Spinal cord (tissue), 10 donors: ENCODE measurements around the gene FMO2. TPM values are rescaled to one million over a fixed set of nuclear protein-coding genes. Genes with fewer than 3 reads are reported as not detected.

Experiments used
- DNase-seq, 6 donors: peaks; one replicate each; pipeline versions ENCODE4 v3.0.0 to v3.0.0-alpha.2; 2013 to 2015; ENCODE audit warnings: low spot score in 6 of 6, low read depth in 4 of 6
- H3K27ac ChIP-seq: one replicate; pipeline ENCODE4 v1.5.1; 2013; ENCODE audit warnings: low read depth, low read length, control low read depth
- H3K27me3 ChIP-seq: one replicate; pipeline ENCODE4 v1.6.1; 2013; ENCODE audit warnings: low read length; ENCODE audit not compliant: control insufficient read depth, insufficient read depth
- H3K36me3 ChIP-seq: one replicate; pipeline ENCODE4 v1.6.1; 2013; ENCODE audit warnings: low read length; ENCODE audit not compliant: control insufficient read depth, insufficient read depth
- H3K4me1 ChIP-seq: one replicate; pipeline ENCODE4 v1.6.1; 2013; ENCODE audit warnings: low read length; ENCODE audit not compliant: control insufficient read depth, insufficient read depth
- H3K4me3 ChIP-seq: one replicate; pipeline ENCODE4 v1.5.1; 2013; ENCODE audit warnings: low read depth, low read length, control low read depth
- H3K9me3 ChIP-seq: one replicate; pipeline ENCODE4 v1.6.1; 2013; ENCODE audit warnings: low read length; ENCODE audit not compliant: control insufficient read depth, insufficient read depth
- WGBS: methylation state at CpG from one replicate; pipeline ENCODE4 v1.1.5; 2013; ENCODE audit warnings: missing lambda C conversion rate; ENCODE audit not compliant: insufficient coverage; 5-methylcytosine and 5-hydroxymethylcytosine counted together
- polyA plus RNA-seq, 2 donors: library from polyadenylated mRNA; unstranded; fragments of 120-200 nt; gene quantifications; one replicate each; pipeline ENCODE4 v1.2.1, GENCODE V29; 2013; ENCODE audit not compliant: insufficient read length in 2 of 2
- total RNA-seq, 2 donors: library from RNA; depleted of rRNA in 1 of 2; stranded (reverse); fragments of 120-200 nt in 1 of 2; fragments of >200 nt in 1 of 2; gene quantifications; one replicate each; pipeline versions ENCODE4 v1.2.3 to v1.2.4, GENCODE V29; 2013 to 2014
- donor health status: healthy.

FMO2 gene
- total and polyA plus RNA-seq, 4 donors = 2.5 to 8.7 (median 4.9) TPM

DNA sequence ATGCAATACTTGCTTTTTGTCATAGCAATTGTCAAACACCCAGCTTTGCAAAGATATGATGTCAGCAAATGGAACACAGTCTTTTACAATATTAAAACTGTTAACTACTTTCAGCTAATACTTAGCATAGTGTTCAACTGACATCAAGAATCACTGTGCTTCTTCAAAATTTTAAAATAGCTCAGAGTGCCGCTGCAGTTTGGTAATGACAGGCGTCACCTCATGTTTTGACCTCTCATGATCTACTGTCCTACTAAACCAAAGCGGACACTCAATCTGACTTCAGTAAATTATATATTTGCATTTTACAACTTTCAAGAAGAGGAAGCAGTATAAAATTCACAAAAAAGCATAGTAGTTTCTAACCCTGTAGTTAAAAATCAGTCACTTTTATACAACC, 65.2 kb downstream of the FMO2 start:
- Histone ChIP-seq H3K36me3 (no peaks in the 10 kb centered on the region), H3K27me3 (peaks cover 3% of the 10 kb centered on the region), H3K9me3 (no peaks in the 10 kb centered on the region), H3K27ac (no peak overlapping the region), H3K4me3 (no peak overlapping the region), H3K4me1 (peaks cover 16% of the 10 kb centered on the region)
- DNase-seq = no peak
- WGBS = 71% methylated on average over 1 of the region's 3 CpGs

DNA sequence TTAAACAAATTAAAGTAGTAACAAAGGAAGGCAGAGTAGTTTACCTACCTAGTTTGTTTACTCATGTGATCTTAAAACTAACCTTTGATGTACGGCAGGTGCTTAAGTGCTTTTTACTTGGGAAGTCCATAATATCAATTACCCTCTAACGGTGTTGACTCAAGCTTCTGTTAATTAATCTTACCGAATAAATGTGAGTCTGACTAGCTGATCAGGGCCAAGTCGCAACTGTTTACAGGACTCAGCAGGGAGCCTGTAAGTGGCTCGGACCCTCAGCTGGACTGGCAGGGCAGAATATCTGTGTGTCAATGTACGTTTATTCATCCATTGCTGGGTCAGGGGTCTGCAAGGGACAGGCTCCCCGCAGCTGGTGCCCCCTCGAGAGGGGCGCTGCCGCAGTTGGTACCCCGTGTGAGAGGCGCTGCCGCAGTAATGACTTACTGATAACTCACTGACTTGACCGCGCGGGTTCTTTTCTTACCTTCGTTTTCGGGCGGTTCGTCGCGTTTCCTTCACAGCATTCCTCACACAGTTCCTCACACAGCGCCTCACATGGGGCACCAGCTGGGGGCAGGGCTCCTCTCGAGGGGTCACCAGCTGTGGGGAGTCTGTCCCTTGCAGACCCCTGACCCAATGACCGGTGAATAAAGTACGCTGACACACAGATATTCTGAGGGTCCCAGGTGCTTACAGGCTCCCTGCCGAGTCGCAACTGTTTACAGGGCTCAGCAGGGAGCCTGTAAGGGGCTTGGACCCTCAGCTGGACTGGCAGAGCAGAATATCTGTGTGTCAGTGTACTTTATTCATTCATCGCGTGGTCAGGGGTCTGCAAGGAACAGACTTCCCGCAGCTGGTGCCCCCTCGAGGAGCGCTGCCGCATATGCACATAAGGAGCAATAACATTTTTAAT, 66.2 kb downstream of the FMO2 start:
- Histone ChIP-seq H3K36me3 (no peaks in the 10 kb centered on the region), H3K27me3 (peaks cover 3% of the 10 kb centered on the region), H3K27ac (no peak overlapping the region), H3K4me1 (peaks cover 16% of the 10 kb centered on the region), H3K4me3 (peak overlapping the region; percentile 66), H3K9me3 (no peaks in the 10 kb centered on the region)
- under 1% methylated on average over 32 of the region's 34 CpGs for WGBS
- DNase-seq = peak in 2 of 6 donors; percentile 70 to 83

DNA sequence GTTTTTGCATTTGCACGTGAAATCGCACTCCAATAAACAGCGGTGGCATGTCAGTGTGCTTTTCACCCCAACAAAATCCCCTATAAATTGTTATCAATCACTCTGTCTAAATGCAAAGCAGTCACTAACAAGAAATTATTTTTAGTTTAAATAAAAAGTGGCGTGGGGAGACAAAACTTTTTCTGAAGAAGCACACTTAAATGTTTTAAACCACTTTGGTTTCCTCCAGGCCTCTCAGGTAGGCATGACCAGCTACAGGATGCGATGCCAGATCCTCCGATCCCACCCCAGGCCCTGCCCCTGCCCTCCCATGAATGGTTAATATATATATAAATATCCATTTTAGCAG, 66.8 kb downstream of the FMO2 start:
- peaks cover 16% of the 10 kb centered on the region for H3K4me1 ChIP-seq
- peak overlapping the region; percentile 66 for H3K4me3 ChIP-seq
- peaks cover 3% of the 10 kb centered on the region for H3K27me3 ChIP-seq
- no peaks in the 10 kb centered on the region for H3K9me3 ChIP-seq
- no peak for DNase-seq
- WGBS = 5% methylated on average over 3 of the region's 6 CpGs
- no peaks in the 10 kb centered on the region for H3K36me3 ChIP-seq
- no peak overlapping the region for H3K27ac ChIP-seq

DNA sequence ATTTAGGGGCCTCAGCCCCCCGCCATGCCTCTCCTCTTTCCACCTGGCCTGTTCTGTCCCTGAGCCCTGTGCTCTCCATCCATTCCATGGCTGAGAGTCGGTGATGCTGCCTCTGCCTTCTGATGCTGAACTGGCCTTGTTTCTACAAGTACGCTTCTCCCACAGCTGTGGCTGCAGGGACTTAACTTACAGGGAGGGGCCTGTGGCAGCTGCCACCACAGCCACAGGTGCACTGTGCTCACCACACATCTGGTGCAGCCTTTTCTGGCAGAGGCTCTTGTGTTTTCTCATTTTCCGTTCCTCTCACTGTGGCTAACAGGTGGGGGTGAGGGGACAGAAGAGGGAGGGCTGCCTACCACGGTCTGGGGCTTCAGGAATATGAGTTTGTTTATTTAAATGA, 67.4 kb downstream of the FMO2 start:
- Histone ChIP-seq H3K36me3 (no peaks in the 10 kb centered on the region), H3K4me1 (peaks cover 20% of the 10 kb centered on the region), H3K27ac (no peak overlapping the region), H3K27me3 (peaks cover 3% of the 10 kb centered on the region), H3K4me3 (no peak overlapping the region), H3K9me3 (no peaks in the 10 kb centered on the region)
- 85% methylated on average over 3 of the region's 5 CpGs for WGBS
- DNase-seq = no peak

DNA sequence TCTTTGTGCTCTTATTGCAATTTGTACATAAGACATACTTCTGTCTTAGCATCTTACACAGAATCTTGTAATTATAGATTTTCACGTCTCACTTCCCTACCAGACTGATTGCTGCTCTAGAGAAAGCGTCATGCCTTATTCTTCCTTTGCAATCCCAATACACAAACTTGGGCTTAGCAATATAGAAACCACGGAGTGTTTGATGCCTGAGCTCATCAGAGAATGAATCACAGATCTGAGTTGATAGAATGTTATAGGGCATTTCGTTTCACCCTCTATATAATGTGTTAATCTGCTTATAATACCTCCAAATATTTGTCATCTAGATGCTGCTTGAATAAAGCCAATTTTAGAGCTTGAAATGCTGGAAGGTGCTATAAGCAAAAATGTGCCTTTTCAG, 69.8 kb downstream of the FMO2 start:
- Histone ChIP-seq H3K9me3 (no peaks in the 10 kb centered on the region), H3K4me1 (peaks cover 33% of the 10 kb centered on the region), H3K27ac (no peak overlapping the region), H3K27me3 (peaks cover 3% of the 10 kb centered on the region), H3K4me3 (no peak overlapping the region), H3K36me3 (no peaks in the 10 kb centered on the region)
- no peak for DNase-seq
- 70% methylated on average over 1 of the region's 4 CpGs for WGBS

DNA sequence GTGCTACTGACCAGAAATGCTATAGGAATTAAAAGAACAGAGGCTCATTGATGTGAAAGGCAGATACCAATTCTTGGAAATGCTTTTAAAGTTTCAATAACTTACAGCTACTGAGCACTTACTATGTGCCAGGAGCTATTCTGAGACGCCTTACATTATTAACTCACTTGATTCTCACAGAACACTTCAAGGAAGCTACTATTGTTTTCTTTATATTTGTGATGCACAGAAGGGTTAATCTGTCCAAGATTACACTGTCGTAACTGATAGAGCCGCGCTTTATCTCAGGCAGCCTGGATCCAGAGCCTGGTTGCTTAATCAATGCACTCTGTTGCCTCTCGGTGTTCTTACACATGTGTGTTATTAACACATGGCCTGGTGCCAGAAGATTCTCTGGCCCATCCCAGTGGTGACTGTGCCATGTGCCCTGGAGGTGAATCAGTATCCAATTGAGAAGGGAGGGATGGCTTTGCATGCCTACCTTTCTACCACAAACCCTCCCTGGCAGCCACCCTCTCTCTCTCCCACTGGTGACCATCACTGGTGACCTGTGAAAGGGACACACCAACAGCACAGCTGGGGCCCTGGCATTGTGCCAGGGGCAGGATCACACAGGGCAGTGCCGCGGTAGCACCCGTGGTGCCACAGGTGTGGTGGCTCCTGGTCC, 72.0 kb downstream of the FMO2 start:
- peaks cover 23% of the 10 kb centered on the region for H3K4me1 ChIP-seq
- peak overlapping the region; percentile 73 for H3K27ac ChIP-seq
- no peak overlapping the region for H3K4me3 ChIP-seq
- H3K36me3 ChIP-seq = no peaks in the 10 kb centered on the region
- DNase-seq = peak in 2 of 6 donors; percentile 30 to 43
- H3K9me3 ChIP-seq = no peaks in the 10 kb centered on the region
- peaks cover 3% of the 10 kb centered on the region for H3K27me3 ChIP-seq
- WGBS = 32% methylated on average over 4 of the region's 8 CpGs

DNA sequence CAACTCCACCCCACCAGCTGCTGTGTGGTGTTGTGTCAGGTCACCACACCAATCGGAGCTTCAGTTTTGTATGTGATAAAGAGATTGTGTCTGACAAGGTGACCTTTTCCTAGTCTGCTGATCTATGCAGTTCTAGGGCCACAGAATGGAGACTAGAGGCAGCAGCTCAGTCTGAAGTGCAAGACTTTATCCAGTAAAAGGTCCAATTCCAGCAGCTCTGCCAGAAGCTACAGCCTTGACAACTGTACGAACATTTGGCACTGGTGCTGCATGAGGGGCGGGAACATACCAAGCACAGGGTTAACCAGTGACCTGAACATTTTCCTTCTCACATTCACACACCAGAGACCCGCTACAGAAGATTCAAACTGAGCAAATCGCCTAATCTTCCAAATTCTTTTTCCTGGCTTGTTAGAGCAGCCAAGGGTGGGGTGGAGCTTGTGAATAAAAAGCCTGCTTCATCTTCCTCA, 72.5 kb downstream of the FMO2 start:
- no peaks in the 10 kb centered on the region for H3K27me3 ChIP-seq
- 37% methylated on average over 2 of the region's 5 CpGs for WGBS
- no peaks in the 10 kb centered on the region for H3K9me3 ChIP-seq
- peaks cover 17% of the 10 kb centered on the region for H3K4me1 ChIP-seq
- H3K27ac ChIP-seq = peak overlapping the region; percentile 73
- peak overlapping the region; percentile 24 for H3K4me3 ChIP-seq
- no peaks in the 10 kb centered on the region for H3K36me3 ChIP-seq
- peak in 1 of 6 donors; percentile 69 for DNase-seq

DNA sequence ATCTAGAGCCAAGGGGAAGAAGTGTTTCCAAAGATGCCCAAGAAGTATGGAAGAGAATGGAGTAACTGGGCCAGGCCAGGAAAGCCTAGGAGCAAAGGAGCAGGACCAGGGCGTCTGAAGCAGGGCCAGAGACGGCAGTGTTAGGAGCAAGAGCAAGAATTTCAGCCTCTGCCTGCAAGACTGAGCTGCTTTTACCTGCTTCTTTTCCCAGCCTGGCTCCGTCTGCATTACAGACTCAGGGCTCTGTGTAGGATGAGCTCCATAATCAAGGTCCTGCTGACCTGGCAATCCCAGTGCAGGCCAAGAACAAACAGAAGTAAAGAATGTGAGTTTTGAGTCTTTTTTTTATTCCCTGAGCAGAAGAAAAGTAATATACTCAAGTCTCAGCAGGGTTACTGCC, 73.3 kb downstream of the FMO2 start:
- H3K27me3 ChIP-seq = no peaks in the 10 kb centered on the region
- no peaks in the 10 kb centered on the region for H3K9me3 ChIP-seq
- H3K4me1 ChIP-seq = peaks cover 17% of the 10 kb centered on the region
- H3K36me3 ChIP-seq = no peaks in the 10 kb centered on the region
- peak overlapping the region; percentile 73 for H3K27ac ChIP-seq
- DNase-seq = no peak
- peak overlapping the region; percentile 24 for H3K4me3 ChIP-seq
- WGBS = 63% methylated on average over 3 of the region's 3 CpGs

DNA sequence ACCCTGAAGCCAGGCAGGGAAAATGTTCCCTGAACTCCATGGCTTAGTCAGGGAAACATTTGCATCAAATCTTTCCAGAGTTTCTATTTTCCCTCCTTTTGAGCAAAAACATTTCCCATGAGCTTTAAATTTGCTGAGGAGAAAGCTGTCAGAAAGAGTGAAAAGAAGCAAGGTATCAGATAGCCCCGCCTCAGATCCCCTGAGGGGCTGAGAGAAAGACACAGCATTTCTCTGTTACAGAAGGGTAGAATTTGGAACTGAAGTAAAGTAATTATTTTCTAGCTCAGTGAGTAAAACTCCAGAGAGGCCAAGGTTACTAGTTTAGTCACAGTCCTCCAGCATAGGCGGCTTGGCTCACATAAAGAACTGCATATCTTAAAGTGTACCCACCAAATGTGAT, 73.8 kb downstream of the FMO2 start:
- no peaks in the 10 kb centered on the region for H3K9me3 ChIP-seq
- no peaks in the 10 kb centered on the region for H3K36me3 ChIP-seq
- peak overlapping the region; percentile 73 for H3K27ac ChIP-seq
- H3K4me3 ChIP-seq = peak overlapping the region; percentile 24
- 51% methylated on average over 2 of the region's 2 CpGs for WGBS
- H3K27me3 ChIP-seq = no peaks in the 10 kb centered on the region
- peak in 2 of 6 donors; percentile 34 to 48 for DNase-seq
- H3K4me1 ChIP-seq = peaks cover 17% of the 10 kb centered on the region
